A549 (cell line): Measurements from ENCODE around the gene RAPSN. TPM values are rescaled to one million over a fixed set of nuclear protein-coding genes. Genes with fewer than 3 reads are reported as not detected.

Experiments used
- ATAC-seq, 2 experiments: fragments of 200-7000 bp in 1 of 2; fragments of >200 bp in 1 of 2; cut with Nextera tagmentation in 1 of 2; cut with Tn5 transposase in 1 of 2; 3 replicates each; pipeline versions ENCODE4 v1.8.0 to v1.9.1; 2018 to 2020; ENCODE audit warnings: mild to moderate bottlenecking in 1 of 2, moderate library complexity in 1 of 2
- CTCF ChIA-PET: fragments of 300-600 bp; sonication (Branson Sonifier 250); formaldehyde crosslinking; extraction: SDS; loops from one replicate; lab custom pipeline; 2021; ENCODE audit warnings: antibody characterized with exemption, inconsistent platforms; lab: Yijun Ruan, JAX
- POLR2A ChIA-PET: fragments of 350-600 bp; formaldehyde crosslinking; extraction: SDS; loops from one replicate; lab custom pipeline; 2021; ENCODE audit warnings: antibody characterized with exemption, inconsistent platforms; lab: Yijun Ruan, JAX
- DNase-seq, 2 experiments: peaks; one replicate each; pipeline versions ENCODE4 v3.0.0 to v3.0.0-alpha.2; 2011 to 2016; ENCODE audit warnings: low read depth in 1 of 2, low spot score in 1 of 2
- FAIRE-seq: peaks from 2 replicates; lab custom pipeline; 2011; peaks lifted over from hg19 to GRCh38; lab: Jason Lieb, UNC
- H3K27ac ChIP-seq, 2 experiments: fragments of >200 bp; sonication (Bioruptor Twin); formaldehyde crosslinking; 3 replicates each; pipeline ENCODE4 v1.5.1; 2016 to 2017
- H3K4me1 ChIP-seq: fragments of >200 bp; sonication (Bioruptor Twin); formaldehyde crosslinking; 3 replicates; pipeline ENCODE4 v1.6.1; 2016
- H3K4me2 ChIP-seq: fragments of >200 bp; sonication (Bioruptor Twin); formaldehyde crosslinking; 3 replicates; pipeline ENCODE4 v1.6.1; 2016
- H3K4me3 ChIP-seq: fragments of >200 bp; sonication (Bioruptor Twin); formaldehyde crosslinking; 3 replicates; pipeline ENCODE4 v1.5.1; 2016
- H3K9me3 ChIP-seq: fragments of >200 bp; sonication (Bioruptor Twin); formaldehyde crosslinking; 3 replicates; pipeline ENCODE4 v1.6.1; 2016
- ATOH8 ChIP-seq: fragments of 250-450 bp; sonication (Bioruptor Pico); IDR thresholded peaks from 2 replicates; pipeline ENCODE4 v1.5.0; 2020; ENCODE audit warnings: low read depth, mild to moderate bottlenecking, moderate library complexity
- CBX2 ChIP-seq: fragments of 200-600 bp; sonication (generic); IDR thresholded peaks from 2 replicates; pipeline ENCODE4 v1.6.1; 2016; ENCODE audit warnings: low read depth, mild to moderate bottlenecking, borderline replicate concordance
- CBX8 ChIP-seq: fragments of 200-600 bp; sonication (generic); IDR thresholded peaks from 2 replicates; pipeline ENCODE4 v1.6.1; 2016
- CTCF ChIP-seq: fragments of >200 bp; sonication (Bioruptor Twin); formaldehyde crosslinking; IDR thresholded peaks from 3 replicates; pipeline ENCODE4 v1.5.1; 2016
- E2F6 ChIP-seq: IDR thresholded peaks from 2 replicates; pipeline ENCODE4 v1.6.1; 2012; ENCODE audit warnings: low read depth, borderline replicate concordance
- EHF ChIP-seq: fragments of 250-450 bp; sonication (Bioruptor Pico); IDR thresholded peaks from 2 replicates; pipeline ENCODE4 v1.5.0; 2020; ENCODE audit warnings: mild to moderate bottlenecking
- EP300 ChIP-seq, 2 experiments: fragments of >200 bp; sonication (Bioruptor Twin); formaldehyde crosslinking; IDR thresholded peaks; 2 replicates in 1 of 2; 3 replicates in 1 of 2; pipeline ENCODE4 v1.6.1; 2016 to 2017
- FOSB ChIP-seq: fragments of 250-450 bp; sonication (Bioruptor Pico); IDR thresholded peaks from 2 replicates; pipeline ENCODE4 v1.5.0; 2020; ENCODE audit warnings: mild to moderate bottlenecking, moderate library complexity
- FOSL2 ChIP-seq, 2 experiments: fragments of 450-650 bp in 1 of 2; fragments of >200 bp in 1 of 2; sonication (Bioruptor Twin) in 1 of 2; formaldehyde crosslinking; IDR thresholded peaks; 2 replicates each; pipeline versions ENCODE4 v1.5.0 to v1.6.1; 2016 to 2020; ENCODE audit warnings: mild to moderate bottlenecking in 1 of 2, moderate library complexity in 1 of 2
- HDAC2 ChIP-seq: fragments of 200-600 bp; sonication (generic); IDR thresholded peaks from 2 replicates; pipeline ENCODE4 v1.6.1; 2016
- HOXB5 ChIP-seq: fragments of 250-450 bp; sonication (Bioruptor Pico); IDR thresholded peaks from 2 replicates; pipeline ENCODE4 v1.5.0; 2020; ENCODE audit warnings: mild to moderate bottlenecking, moderate library complexity
- JUN ChIP-seq, 2 experiments: fragments of >200 bp; sonication (Bioruptor Twin); formaldehyde crosslinking; IDR thresholded peaks; 2 replicates in 1 of 2; 3 replicates in 1 of 2; pipeline ENCODE4 v1.6.1; 2016 to 2017
- JUNB ChIP-seq: fragments of >200 bp; sonication (Bioruptor Twin); formaldehyde crosslinking; IDR thresholded peaks from 2 replicates; pipeline ENCODE4 v1.6.1; 2016
- KDM1A ChIP-seq: fragments of 200-600 bp; sonication (generic); IDR thresholded peaks from 2 replicates; pipeline ENCODE4 v1.6.1; 2016; ENCODE audit warnings: low read depth, mild to moderate bottlenecking
- KDM5A ChIP-seq: fragments of 200-600 bp; sonication (generic); IDR thresholded peaks from 2 replicates; pipeline ENCODE4 v1.6.1; 2016; ENCODE audit warnings: antibody characterized with exemption, mild to moderate bottlenecking
- MAZ ChIP-seq: fragments of 150-350 bp; IDR thresholded peaks from 2 replicates; pipeline ENCODE4 v1.6.1; 2014; ENCODE audit warnings: antibody characterized with exemption, low read depth, low read length, borderline replicate concordance
- NFE2L2 ChIP-seq: fragments of 150-350 bp; conservative IDR thresholded peaks from 2 replicates; pipeline ENCODE4 v1.6.1; 2014; ENCODE audit warnings: low read length
- NPAS2 ChIP-seq: fragments of 250-450 bp; sonication (Bioruptor Pico); IDR thresholded peaks from 2 replicates; pipeline ENCODE4 v1.8.0; 2022; ENCODE audit warnings: mild to moderate bottlenecking, moderate library complexity, borderline replicate concordance
- NR3C1 ChIP-seq: fragments of >200 bp; sonication (Bioruptor Twin); formaldehyde crosslinking; IDR thresholded peaks from 3 replicates; pipeline ENCODE4 v1.6.1; 2017
- POLR2A ChIP-seq: IDR thresholded peaks from 2 replicates; pipeline ENCODE4 v1.6.1; 2012; ENCODE audit warnings: mild to moderate bottlenecking, low read length
- POLR2AphosphoS2 ChIP-seq: conservative IDR thresholded peaks from 2 replicates; pipeline ENCODE4 v1.6.1; 2012; ENCODE audit warnings: low read length, improper control_type of control experiment, inconsistent platforms
- RARB ChIP-seq: fragments of 250-450 bp; sonication (Bioruptor Pico); IDR thresholded peaks from 2 replicates; pipeline ENCODE4 v1.8.0; 2021; ENCODE audit warnings: mild to moderate bottlenecking, moderate library complexity
- RFX5 ChIP-seq: fragments of 450-650 bp; IDR thresholded peaks from 2 replicates; pipeline ENCODE4 v1.7.1; 2014; ENCODE audit warnings: antibody characterized with exemption, mild to moderate bottlenecking, moderate library complexity
- RNF2 ChIP-seq: fragments of 200-600 bp; sonication (generic); IDR thresholded peaks from 2 replicates; pipeline ENCODE4 v1.6.1; 2016; ENCODE audit warnings: low read depth, mild to moderate bottlenecking, antibody characterized with exemption, moderate library complexity, borderline replicate concordance
- SMC3 ChIP-seq: fragments of >200 bp; sonication (Bioruptor Twin); formaldehyde crosslinking; IDR thresholded peaks from 3 replicates; pipeline ENCODE4 v1.6.1; 2018; ENCODE audit warnings: inconsistent platforms
- SREBF2 ChIP-seq: fragments of 450-650 bp; IDR thresholded peaks from 2 replicates; pipeline ENCODE4 v1.6.1; 2014; ENCODE audit warnings: mild to moderate bottlenecking, moderate library complexity
- TFCP2L1 ChIP-seq: fragments of 250-450 bp; sonication (Bioruptor Pico); IDR thresholded peaks from 2 replicates; pipeline ENCODE4 v1.5.0; 2021; ENCODE audit warnings: mild to moderate bottlenecking
- TP53 ChIP-seq: fragments of 250-450 bp; sonication (Bioruptor Pico); IDR thresholded peaks from 2 replicates; pipeline ENCODE4 v1.5.0; 2021; ENCODE audit warnings: mild to moderate bottlenecking, moderate library complexity
- ZC3H11A ChIP-seq: fragments of 450-650 bp; IDR thresholded peaks from 2 replicates; pipeline ENCODE4 v1.6.1; 2014; ENCODE audit warnings: antibody characterized with exemption, mild to moderate bottlenecking
- ZFP36 ChIP-seq: fragments of 450-650 bp; IDR thresholded peaks from 2 replicates; pipeline ENCODE4 v1.6.1; 2014; ENCODE audit warnings: borderline replicate concordance; ENCODE audit not compliant: partially characterized antibody
- WGBS: methylation state at CpG from one replicate; pipeline ENCODE4 v1.1.6; 2017; ENCODE audit errors: missing lambda C conversion rate; 5-methylcytosine and 5-hydroxymethylcytosine counted together
- polyA plus RNA-seq, 4 experiments: library from polyadenylated mRNA; depleted of rRNA in 3 of 4; stranded (reverse); fragments of >200 nt; fragmentation: RNase III in 1 of 4; extraction: RNeasy Plus Mini Kit Qiagen cat#74134 plus additional on column Dnase treatment in 1 of 4; gene quantifications; 2 replicates in 3 of 4; 3 replicates in 1 of 4; pipeline ENCODE4 v1.2.3, GENCODE V29; 2011 to 2017
- TF ChIP-seq, protein P1 (sequence below): fragments of >200 bp; sonication (Bioruptor Twin); formaldehyde crosslinking; IDR thresholded peaks from 3 replicates; pipeline ENCODE4 v1.6.1; 2016
- TF ChIP-seq, protein P2 (sequence below): fragments of 450-650 bp; IDR thresholded peaks from 2 replicates; pipeline ENCODE4 v1.6.1; 2014; ENCODE audit warnings: antibody characterized with exemption
- TF ChIP-seq, protein P3 (sequence below): IDR thresholded peaks from 2 replicates; pipeline ENCODE4 v1.6.1; 2012

RAPSN gene
- polyA plus RNA-seq, 2 of the 4 experiments (the other 2 are of a cell fraction): 0.12 to 0.17 TPM

DNA sequence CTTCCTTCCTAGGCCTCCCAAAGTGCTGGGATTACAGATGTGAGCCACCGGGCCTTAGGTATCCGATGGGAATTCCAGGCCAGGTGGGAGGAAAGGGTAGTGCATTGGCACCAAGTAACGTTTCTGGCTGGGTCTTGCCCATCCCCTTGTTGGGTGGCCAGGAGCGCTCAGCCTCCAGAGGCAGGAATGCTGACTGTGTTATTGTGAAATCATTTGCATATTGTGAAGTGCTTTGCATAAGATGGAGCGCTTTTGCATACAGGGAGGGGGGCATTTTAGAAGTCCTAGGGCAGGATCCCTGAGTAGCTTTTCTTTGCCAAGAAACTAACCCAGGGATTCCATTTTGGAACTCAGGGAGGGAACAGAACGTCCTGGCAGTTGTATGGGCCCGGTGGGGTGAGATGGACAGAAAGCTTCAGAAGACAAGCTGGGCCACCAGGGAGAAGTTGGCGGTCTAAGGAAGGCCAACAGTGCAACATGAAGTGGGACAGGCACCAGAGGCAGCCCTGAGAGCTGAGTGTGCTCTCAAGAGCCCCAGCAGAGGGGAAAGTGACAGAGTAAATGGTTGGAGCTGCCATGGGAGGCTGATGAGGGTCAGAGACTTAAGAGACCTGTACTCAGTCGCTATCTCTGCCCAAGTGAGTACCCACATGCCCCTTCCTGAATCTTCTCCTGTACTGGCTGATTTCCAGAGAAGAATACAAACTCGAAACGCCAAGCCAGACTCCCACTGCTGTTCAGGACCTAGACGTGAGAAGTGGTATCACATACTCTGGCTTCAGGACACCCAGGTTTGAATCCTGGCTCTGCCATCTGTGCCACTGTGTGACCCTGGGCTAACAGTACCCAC is 41.8 kb downstream of the RAPSN start:
- no peak for FAIRE-seq
- no peaks in the 10 kb centered on the region for H3K9me3 ChIP-seq
- ChIA-PET POLR2A (interaction anchor here (0.6 to 1.0 kb wide), 3 partner anchors 11 to 37 kb away, joined by 3 read pairs; partner anchors contain the start of gene PSMC3), CTCF (interaction anchor here (0.7 to 8.0 kb wide), 15 partner anchors 8 to 225 kb away, joined by 3 to 96 read pairs (median 4); partner anchors contain the start of gene PSMC3)
- peak overlapping the region; percentile 89 to 93 for H3K27ac ChIP-seq
- 82% methylated on average over 12 of the region's 12 CpGs for WGBS
- no peak for DNase-seq
- peak overlapping the region; percentile 93 for H3K4me2 ChIP-seq
- ATAC-seq: no peak
- H3K4me1 ChIP-seq: peaks cover 19% of the 10 kb centered on the region
- TF ChIP-seq NFE2L2 (no peak), MAZ (no peak), POLR2AphosphoS2 (no peak), KDM5A (no peak), RARB (CRISPR knock-in tag) (no peak), SMC3 (no peak), SREBF2 (no peak), TFCP2L1 (no peak), HOXB5 (CRISPR knock-in tag) (no peak), ATOH8 (CRISPR knock-in tag) (no peak), NR3C1 (no peak), E2F6 (no peak), POLR2A (no peak), HDAC2 (no peak), ZFP36 (no peak), RFX5 (no peak), CBX2 (no peak), JUN (IDR thresholded peaks at IDR 0.05) (no peak), NPAS2 (CRISPR knock-in tag) (no peak)
- TF ChIP-seq, protein P1, sequence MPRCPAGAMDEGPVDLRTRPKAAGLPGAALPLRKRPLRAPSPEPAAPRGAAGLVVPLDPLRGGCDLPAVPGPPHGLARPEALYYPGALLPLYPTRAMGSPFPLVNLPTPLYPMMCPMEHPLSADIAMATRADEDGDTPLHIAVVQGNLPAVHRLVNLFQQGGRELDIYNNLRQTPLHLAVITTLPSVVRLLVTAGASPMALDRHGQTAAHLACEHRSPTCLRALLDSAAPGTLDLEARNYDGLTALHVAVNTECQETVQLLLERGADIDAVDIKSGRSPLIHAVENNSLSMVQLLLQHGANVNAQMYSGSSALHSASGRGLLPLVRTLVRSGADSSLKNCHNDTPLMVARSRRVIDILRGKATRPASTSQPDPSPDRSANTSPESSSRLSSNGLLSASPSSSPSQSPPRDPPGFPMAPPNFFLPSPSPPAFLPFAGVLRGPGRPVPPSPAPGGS: no peak
- peak overlapping the region; percentile 92 for H3K4me3 ChIP-seq

DNA sequence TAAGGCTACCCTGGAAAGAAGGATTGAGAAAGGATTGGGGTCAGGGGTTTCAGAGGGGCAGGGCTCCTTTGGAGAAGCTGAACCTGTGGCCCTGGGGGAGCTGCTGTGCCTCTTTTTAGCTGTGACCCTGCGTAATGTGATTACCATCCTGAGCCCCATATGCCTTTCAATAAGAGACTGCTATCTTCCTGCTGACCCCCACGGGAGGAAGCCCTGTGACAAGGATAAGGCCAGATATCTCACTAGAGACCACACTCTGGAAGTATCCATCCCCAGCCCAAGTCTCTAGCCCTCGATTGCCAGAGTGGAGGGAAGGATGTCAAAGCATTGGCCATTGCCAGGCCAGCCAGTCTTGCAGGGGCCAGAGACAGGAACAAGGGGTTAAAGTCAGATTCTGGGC is 45.4 kb downstream of the RAPSN start:
- Histone ChIP-seq H3K4me1 (peaks cover 15% of the 10 kb centered on the region), H3K4me2 (no peak overlapping the region), H3K9me3 (no peaks in the 10 kb centered on the region), H3K4me3 (no peak overlapping the region), H3K27ac (no peak overlapping the region)
- ATAC-seq: no peak
- FAIRE-seq: no peak
- WGBS: 56% methylated on average over 3 of the region's 3 CpGs
- CTCF ChIA-PET: interaction anchor here (0.6 to 2.9 kb wide), 5 partner anchors 9 to 170 kb away, joined by 3 to 14 read pairs (median 3); no protein-coding TSS in a partner anchor
- DNase-seq: no peak
- POLR2A ChIA-PET: no interaction called here
- TF ChIP-seq HOXB5 (CRISPR knock-in tag): no peak
- TF ChIP-seq FOSB (CRISPR knock-in tag): no peak
- no peak for TF ChIP-seq CBX8
- TF ChIP-seq, protein P2, sequence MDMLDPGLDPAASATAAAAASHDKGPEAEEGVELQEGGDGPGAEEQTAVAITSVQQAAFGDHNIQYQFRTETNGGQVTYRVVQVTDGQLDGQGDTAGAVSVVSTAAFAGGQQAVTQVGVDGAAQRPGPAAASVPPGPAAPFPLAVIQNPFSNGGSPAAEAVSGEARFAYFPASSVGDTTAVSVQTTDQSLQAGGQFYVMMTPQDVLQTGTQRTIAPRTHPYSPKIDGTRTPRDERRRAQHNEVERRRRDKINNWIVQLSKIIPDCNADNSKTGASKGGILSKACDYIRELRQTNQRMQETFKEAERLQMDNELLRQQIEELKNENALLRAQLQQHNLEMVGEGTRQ: no peak
- TF ChIP-seq HDAC2: no peak
- no peak for TF ChIP-seq KDM1A
- TF ChIP-seq, protein P3, sequence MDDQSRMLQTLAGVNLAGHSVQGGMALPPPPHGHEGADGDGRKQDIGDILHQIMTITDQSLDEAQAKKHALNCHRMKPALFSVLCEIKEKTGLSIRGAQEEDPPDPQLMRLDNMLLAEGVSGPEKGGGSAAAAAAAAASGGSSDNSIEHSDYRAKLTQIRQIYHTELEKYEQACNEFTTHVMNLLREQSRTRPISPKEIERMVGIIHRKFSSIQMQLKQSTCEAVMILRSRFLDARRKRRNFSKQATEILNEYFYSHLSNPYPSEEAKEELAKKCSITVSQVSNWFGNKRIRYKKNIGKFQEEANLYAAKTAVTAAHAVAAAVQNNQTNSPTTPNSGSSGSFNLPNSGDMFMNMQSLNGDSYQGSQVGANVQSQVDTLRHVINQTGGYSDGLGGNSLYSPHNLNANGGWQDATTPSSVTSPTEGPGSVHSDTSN: no peak
- no peak for TF ChIP-seq EP300 (IDR thresholded peaks at IDR 0.05)
- no peak for TF ChIP-seq JUN (IDR thresholded peaks at IDR 0.05)
- no peak for TF ChIP-seq RARB (CRISPR knock-in tag)
- no peak for TF ChIP-seq CTCF
- TF ChIP-seq TP53 (CRISPR knock-in tag): no peak
- TF ChIP-seq FOSL2 (IDR thresholded peaks at IDR 0.05): no peak
- TF ChIP-seq FOSL2 (CRISPR knock-in tag; IDR thresholded peaks at IDR 0.05): no peak
- TF ChIP-seq ZC3H11A: no peak
- TF ChIP-seq SMC3: no peak
- TF ChIP-seq POLR2AphosphoS2: no peak
- TF ChIP-seq JUNB: no peak
- TF ChIP-seq RNF2: no peak
- TF ChIP-seq EHF (CRISPR knock-in tag): no peak
